ENCODE results near the gene TOMM34.

Gene TOMM34

DNA sequence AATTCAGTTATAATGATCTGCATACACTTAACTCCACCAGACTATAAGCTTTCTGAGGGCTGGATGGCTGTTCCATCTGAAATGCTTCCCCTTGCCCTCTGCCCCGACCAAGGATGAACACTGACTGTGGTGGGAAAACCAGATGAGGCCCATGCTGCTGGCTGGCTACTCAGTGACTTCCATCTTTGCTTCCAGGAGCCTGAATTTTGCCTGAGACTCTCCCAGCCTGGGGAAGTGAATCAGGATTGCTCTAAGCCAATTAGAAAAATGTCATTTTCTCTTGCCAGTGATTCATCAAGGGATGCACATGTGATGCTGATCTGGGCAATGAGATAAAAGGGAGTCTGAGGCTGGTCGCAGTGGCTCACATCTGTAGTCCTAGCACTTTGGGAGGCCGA is 1.7 kb upstream of the TOMM34 start:
- peaks cover 32 to 36% of the 10 kb centered on the region in 2 experiments for H3K4me1 ChIP-seq (ENCODE audit: control insufficient read depth in 1 of 2, insufficient read depth in 1 of 2, low read depth in 1 of 2, low read length in 1 of 2)
- H3K9me3 ChIP-seq = no peaks in the 10 kb centered on the region
- no peaks in the 10 kb centered on the region for H3K27me3 ChIP-seq
- H3K4me3 ChIP-seq (ENCODE audit: low read depth in 1 of 2, low read length in 1 of 2) = no peak overlapping the region
- no peaks in the 10 kb centered on the region for H3K36me3 ChIP-seq
- no peak overlapping the region for H3K27ac ChIP-seq
- TF ChIP-seq CTCF (IDR thresholded peaks at IDR 0.05) = no peak

- peaks cover 30 to 36% of the 10 kb centered on the region in 2 experiments for H3K4me1 ChIP-seq (ENCODE audit: control insufficient read depth in 1 of 2, insufficient read depth in 1 of 2, low read depth in 1 of 2, low read length in 1 of 2)
- H3K36me3 ChIP-seq = peaks cover 3% of the 10 kb centered on the region
- no peaks in the 10 kb centered on the region for H3K27me3 ChIP-seq
- no peak for TF ChIP-seq CTCF (IDR thresholded peaks at IDR 0.05)
- H3K4me3 ChIP-seq (ENCODE audit: low read depth in 1 of 2, low read length in 1 of 2) = no peak overlapping the region
- H3K27ac ChIP-seq = no peak overlapping the region
- H3K9me3 ChIP-seq = no peaks in the 10 kb centered on the region
Observed at GRCh38 chr20:44961011-44961869, 1.0 kb upstream of the TOMM34 start.

- Histone ChIP-seq H3K4me3 (ENCODE audit: low read depth in 1 of 2, low read length in 1 of 2) (peak overlapping the region; percentile 60 to 76), H3K27ac (peak overlapping the region; percentile 62), H3K9me3 (no peaks in the 10 kb centered on the region), H3K36me3 (peaks cover 18% of the 10 kb centered on the region), H3K4me1 (ENCODE audit: control insufficient read depth in 1 of 2, insufficient read depth in 1 of 2, low read depth in 1 of 2, low read length in 1 of 2) (peaks cover 21 to 27% of the 10 kb centered on the region in 2 experiments), H3K27me3 (no peaks in the 10 kb centered on the region)
- no peak for TF ChIP-seq CTCF (IDR thresholded peaks at IDR 0.05)
Observed at GRCh38 chr20:44959638-44960102, 527 bp downstream of the TOMM34 start.

DNA sequence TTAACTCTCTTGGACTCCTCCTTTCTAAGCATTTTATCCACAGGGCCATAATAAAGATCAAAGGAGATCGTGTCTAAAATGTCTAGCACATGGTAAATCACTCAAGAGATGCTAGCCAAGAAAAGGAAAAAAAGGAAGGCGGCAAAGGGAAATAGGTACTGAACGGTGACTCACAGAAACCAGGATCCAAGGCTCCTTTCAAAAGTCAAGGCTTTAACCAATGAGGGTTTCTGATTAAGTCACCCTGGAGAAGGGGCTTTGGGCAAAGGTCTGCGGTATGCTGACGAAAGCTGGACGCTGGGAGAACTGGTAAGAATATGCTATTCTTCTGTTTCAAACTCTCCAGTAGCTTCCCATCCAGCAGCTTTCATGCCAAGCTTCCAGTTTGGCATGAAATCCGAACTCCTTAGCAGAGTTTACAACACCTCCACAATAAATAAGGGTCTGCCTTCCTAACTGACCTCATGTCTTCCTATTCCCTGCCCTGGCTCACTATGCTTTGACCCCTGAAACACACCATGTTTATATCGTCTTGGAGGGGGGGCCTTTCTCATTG is 1.0 kb downstream of the TOMM34 start:
- Histone ChIP-seq H3K27me3 (no peaks in the 10 kb centered on the region), H3K9me3 (no peaks in the 10 kb centered on the region), H3K4me3 (ENCODE audit: low read depth in 1 of 2, low read length in 1 of 2) (peak overlapping the region in 1 of 2 experiments; percentile 76)

GRCh38 chr20:44958276-44958675 is 1.9 kb downstream of the TOMM34 start:
- Histone ChIP-seq H3K36me3 (peaks cover 26% of the 10 kb centered on the region), H3K4me1 (ENCODE audit: control insufficient read depth in 1 of 2, insufficient read depth in 1 of 2, low read depth in 1 of 2, low read length in 1 of 2) (peaks cover 22 to 28% of the 10 kb centered on the region in 2 experiments), H3K27ac (no peak overlapping the region), H3K9me3 (no peaks in the 10 kb centered on the region), H3K4me3 (ENCODE audit: low read depth in 1 of 2, low read length in 1 of 2) (no peak overlapping the region), H3K27me3 (no peaks in the 10 kb centered on the region)
- no peak for TF ChIP-seq CTCF (IDR thresholded peaks at IDR 0.05)

More for the DNA sequence above, 1.0 kb downstream of the TOMM34 start:
- TF ChIP-seq CTCF (IDR thresholded peaks at IDR 0.05) = no peak
- Histone ChIP-seq H3K4me1 (ENCODE audit: control insufficient read depth in 1 of 2, insufficient read depth in 1 of 2, low read depth in 1 of 2, low read length in 1 of 2) (peaks cover 21 to 27% of the 10 kb centered on the region in 2 experiments), H3K27ac (peak overlapping the region; percentile 62), H3K36me3 (peaks cover 23% of the 10 kb centered on the region)

Data from neutrophil (primary cell).